KMS-11 (cell line): ENCODE measurements around the gene ADGRG3.

Experiments used
- H2AFZ ChIP-seq: fragments of 200-600 bp; sonication (generic); 2 replicates; pipeline ENCODE4 v1.6.1; 2016; ENCODE audit warnings: antibody characterized with exemption, mixed run types, low read depth
- H3K27ac ChIP-seq: fragments of 200-600 bp; sonication (generic); 2 replicates; pipeline ENCODE4 v1.6.1; 2016; ENCODE audit warnings: mild to moderate bottlenecking, mixed run types
- H3K27me3 ChIP-seq: fragments of 200-600 bp; sonication (generic); 2 replicates; pipeline ENCODE4 v1.6.1; 2017; ENCODE audit warnings: mild to moderate bottlenecking, low read depth, mixed run types, moderate library complexity; ENCODE audit not compliant: insufficient read depth
- H3K36me3 ChIP-seq: fragments of 200-600 bp; sonication (generic); 2 replicates; pipeline ENCODE4 v1.6.1; 2017; ENCODE audit warnings: mild to moderate bottlenecking, mixed run types; ENCODE audit not compliant: insufficient read depth
- H3K4me1 ChIP-seq: fragments of 200-600 bp; sonication (generic); 2 replicates; pipeline ENCODE4 v1.6.1; 2016; ENCODE audit warnings: mild to moderate bottlenecking, low read depth, mixed run types; ENCODE audit not compliant: poor library complexity, severe bottlenecking
- H3K4me2 ChIP-seq: fragments of 200-600 bp; sonication (generic); 2 replicates; pipeline ENCODE4 v1.7.0; 2016; ENCODE audit warnings: mild to moderate bottlenecking, mixed run types
- H3K4me3 ChIP-seq: fragments of 200-600 bp; sonication (generic); IDR thresholded peaks from 2 replicates; pipeline ENCODE4 v1.6.1; 2017; ENCODE audit warnings: low read depth, low read length, mixed read lengths; ENCODE audit not compliant: insufficient read depth
- H3K79me2 ChIP-seq: fragments of 200-600 bp; sonication (generic); 2 replicates; pipeline ENCODE4 v1.6.1; 2016; ENCODE audit warnings: low read depth, mixed run types; ENCODE audit not compliant: insufficient read depth
- H3K9ac ChIP-seq: fragments of 200-600 bp; sonication (generic); 2 replicates; pipeline ENCODE4 v1.6.1; 2016; ENCODE audit warnings: mild to moderate bottlenecking, mixed run types
- H4K20me1 ChIP-seq: fragments of 200-600 bp; sonication (generic); 2 replicates; pipeline ENCODE4 v1.6.1; 2016; ENCODE audit warnings: mild to moderate bottlenecking, mixed run types; ENCODE audit not compliant: insufficient read depth
- TF ChIP-seq, protein P1 (sequence below): fragments of 200-600 bp; sonication (generic); conservative IDR thresholded peaks from 2 replicates; pipeline ENCODE4 v1.6.1; 2017; ENCODE audit warnings: low read depth, mild to moderate bottlenecking, antibody characterized with exemption, low read length, moderate library complexity, mixed read lengths

Gene ADGRG3

GRCh38 chr16:57624806-57625500 lies 43.2 kb upstream of the ADGRG3 start:
- Histone ChIP-seq H3K4me2 (no peak overlapping the region), H3K4me1 (peaks cover 31% of the 10 kb centered on the region), H3K27me3 (no peaks in the 10 kb centered on the region), H3K79me2 (no peaks in the 10 kb centered on the region), H3K27ac (no peak overlapping the region), H3K4me3 (no peak overlapping the region), H3K9ac (no peak overlapping the region), H2AFZ (no peak overlapping the region), H3K36me3 (no peaks in the 10 kb centered on the region), H4K20me1 (no peaks in the 10 kb centered on the region)
- TF ChIP-seq, protein P1, sequence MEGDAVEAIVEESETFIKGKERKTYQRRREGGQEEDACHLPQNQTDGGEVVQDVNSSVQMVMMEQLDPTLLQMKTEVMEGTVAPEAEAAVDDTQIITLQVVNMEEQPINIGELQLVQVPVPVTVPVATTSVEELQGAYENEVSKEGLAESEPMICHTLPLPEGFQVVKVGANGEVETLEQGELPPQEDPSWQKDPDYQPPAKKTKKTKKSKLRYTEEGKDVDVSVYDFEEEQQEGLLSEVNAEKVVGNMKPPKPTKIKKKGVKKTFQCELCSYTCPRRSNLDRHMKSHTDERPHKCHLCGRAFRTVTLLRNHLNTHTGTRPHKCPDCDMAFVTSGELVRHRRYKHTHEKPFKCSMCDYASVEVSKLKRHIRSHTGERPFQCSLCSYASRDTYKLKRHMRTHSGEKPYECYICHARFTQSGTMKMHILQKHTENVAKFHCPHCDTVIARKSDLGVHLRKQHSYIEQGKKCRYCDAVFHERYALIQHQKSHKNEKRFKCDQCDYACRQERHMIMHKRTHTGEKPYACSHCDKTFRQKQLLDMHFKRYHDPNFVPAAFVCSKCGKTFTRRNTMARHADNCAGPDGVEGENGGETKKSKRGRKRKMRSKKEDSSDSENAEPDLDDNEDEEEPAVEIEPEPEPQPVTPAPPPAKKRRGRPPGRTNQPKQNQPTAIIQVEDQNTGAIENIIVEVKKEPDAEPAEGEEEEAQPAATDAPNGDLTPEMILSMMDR = no peak

DNA sequence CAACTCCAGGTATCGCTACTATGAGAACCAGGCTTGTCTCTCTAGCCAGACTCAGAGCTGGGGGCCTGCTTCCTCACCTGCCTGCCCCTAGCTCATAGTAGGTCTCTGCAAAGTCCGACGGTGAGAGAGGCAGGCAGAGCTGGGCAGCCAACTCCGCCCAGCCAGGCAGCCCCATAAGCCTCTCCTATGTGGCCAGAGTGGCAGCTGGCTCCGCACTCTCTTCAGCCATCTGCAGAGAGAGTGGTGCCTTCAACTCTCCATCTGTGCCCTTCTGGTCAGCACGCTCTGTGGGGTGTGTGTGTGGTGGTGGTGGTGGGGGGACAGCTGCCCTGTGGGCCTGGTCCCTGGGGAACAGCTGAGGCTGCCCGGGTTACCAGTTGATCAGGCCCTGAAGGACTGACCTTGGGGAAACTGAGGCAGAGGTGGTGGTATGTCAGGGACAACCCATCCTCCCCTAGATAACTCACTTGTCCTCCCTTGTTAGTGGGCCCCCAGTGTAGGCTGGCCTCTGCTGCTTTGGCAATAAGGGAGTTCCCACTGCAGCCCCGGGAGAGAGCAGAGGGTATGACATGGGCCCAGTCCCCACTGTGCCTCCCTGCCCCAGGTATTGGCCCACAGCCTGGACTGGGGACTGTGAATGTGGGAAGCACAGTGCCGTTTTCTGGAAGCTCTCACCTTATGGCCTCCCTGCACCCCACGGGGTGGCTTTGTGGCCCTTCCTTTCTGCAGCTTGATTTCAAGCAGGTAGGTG lies 41.5 kb upstream of the ADGRG3 start:
- peaks cover 28% of the 10 kb centered on the region for H3K4me1 ChIP-seq

GRCh38 chr16:57627184-57627871 lies 40.8 kb upstream of the ADGRG3 start:
- Histone ChIP-seq H3K4me2 (no peak overlapping the region), H3K9ac (no peak overlapping the region), H2AFZ (no peak overlapping the region)

More for the DNA sequence above, 41.5 kb upstream of the ADGRG3 start:
- TF ChIP-seq, protein P1 = no peak
- no peak overlapping the region for H2AFZ ChIP-seq
- H3K79me2 ChIP-seq = no peaks in the 10 kb centered on the region
- no peaks in the 10 kb centered on the region for H3K36me3 ChIP-seq
- H4K20me1 ChIP-seq = no peaks in the 10 kb centered on the region
- no peak overlapping the region for H3K4me2 ChIP-seq
- no peak overlapping the region for H3K4me3 ChIP-seq
- H3K9ac ChIP-seq = no peak overlapping the region
- no peaks in the 10 kb centered on the region for H3K27me3 ChIP-seq
- H3K27ac ChIP-seq = no peak overlapping the region

More at GRCh38 chr16:57627184-57627871, 40.8 kb upstream of the ADGRG3 start:
- H3K27me3 ChIP-seq = no peaks in the 10 kb centered on the region
- no peaks in the 10 kb centered on the region for H4K20me1 ChIP-seq
- H3K4me1 ChIP-seq = peaks cover 20% of the 10 kb centered on the region
- TF ChIP-seq, protein P1 = no peak
- H3K79me2 ChIP-seq = no peaks in the 10 kb centered on the region
- no peaks in the 10 kb centered on the region for H3K36me3 ChIP-seq
- no peak overlapping the region for H3K4me3 ChIP-seq
- H3K27ac ChIP-seq = no peak overlapping the region
